GM23338 (cell line): ENCODE measurements around the gene AANAT. TPM values are rescaled to one million over a fixed set of nuclear protein-coding genes. Genes with fewer than 3 reads are reported as not detected.
"Not testable (repeated sequence)": the region's sequence is repeated elsewhere in the genome, so short reads cannot be mapped to it uniquely, and the experiment has no call there.

ENCODE experiments used
- ATAC-seq: fragments of 200-7000 bp; cut with Tn5 transposase; 3 replicates; pipeline ENCODE4 v1.9.1; 2020
- DNase-seq: peaks from one replicate; pipeline ENCODE4 v3.0.0-alpha.2; 2015; ENCODE audit warnings: low spot score
- H2AFZ ChIP-seq: fragments of 200-600 bp; sonication (generic); 2 replicates; pipeline ENCODE4 v1.8.0; 2016; ENCODE audit warnings: antibody characterized with exemption, mild to moderate bottlenecking, moderate library complexity
- H3F3A ChIP-seq: fragments of 200-600 bp; sonication (generic); replicated peaks from 2 replicates; pipeline ENCODE4 v1.8.0; 2017; ENCODE audit warnings: antibody characterized with exemption, mixed run types, low read depth
- H3K27ac ChIP-seq: fragments of 200-600 bp; sonication (generic); 2 replicates; pipeline ENCODE4 v1.6.1; 2016; ENCODE audit warnings: low read depth
- H3K27me3 ChIP-seq: fragments of 200-600 bp; sonication (generic); 2 replicates; pipeline ENCODE4 v1.8.0; 2016; ENCODE audit warnings: mild to moderate bottlenecking, mixed run types, moderate library complexity; ENCODE audit not compliant: insufficient read depth
- H3K36me3 ChIP-seq: fragments of 200-600 bp; sonication (generic); 2 replicates; pipeline ENCODE4 v1.8.0; 2016; ENCODE audit warnings: mild to moderate bottlenecking; ENCODE audit not compliant: insufficient read depth
- H3K4me1 ChIP-seq: fragments of 200-600 bp; sonication (generic); 2 replicates; pipeline ENCODE4 v1.8.0; 2016; ENCODE audit warnings: mild to moderate bottlenecking, moderate library complexity; ENCODE audit not compliant: insufficient read depth
- H3K4me2 ChIP-seq: fragments of 200-600 bp; sonication (generic); 2 replicates; pipeline ENCODE4 v1.7.1; 2017; ENCODE audit warnings: mixed run types
- H3K4me3 ChIP-seq: fragments of 200-600 bp; sonication (generic); 2 replicates; pipeline ENCODE4 v1.6.1; 2016; ENCODE audit warnings: mixed run types
- H3K79me2 ChIP-seq: fragments of 200-600 bp; sonication (generic); replicated peaks from 2 replicates; pipeline ENCODE4 v1.8.0; 2017; ENCODE audit warnings: mild to moderate bottlenecking; ENCODE audit not compliant: insufficient read depth
- H3K9me2 ChIP-seq: fragments of 200-600 bp; sonication (generic); 2 replicates; pipeline ENCODE4 v1.8.0; 2017; ENCODE audit not compliant: insufficient read depth
- H4K20me1 ChIP-seq: fragments of 200-600 bp; sonication (generic); replicated peaks from 2 replicates; pipeline ENCODE4 v1.8.0; 2017; ENCODE audit warnings: mild to moderate bottlenecking; ENCODE audit not compliant: insufficient read depth
- H3K27ac Mint-ChIP-seq: 2 replicates; pipeline ENCODE4 v1.8.0; 2020; ENCODE audit warnings: inconsistent platforms, mild to moderate bottlenecking, moderate library complexity, mixed read lengths
- H3K27me3 Mint-ChIP-seq: 3 replicates; pipeline ENCODE4 v1.8.0; 2022; ENCODE audit warnings: low read depth, mild to moderate bottlenecking, moderate library complexity, mixed read lengths, inconsistent platforms; ENCODE audit not compliant: insufficient read depth, poor library complexity
- H3K36me3 Mint-ChIP-seq: 3 replicates; pipeline ENCODE4 v1.8.0; 2021; ENCODE audit warnings: low read depth, mild to moderate bottlenecking, inconsistent platforms, moderate library complexity, mixed read lengths
- H3K4me1 Mint-ChIP-seq: 3 replicates; pipeline ENCODE4 v1.8.0; 2020; ENCODE audit warnings: mild to moderate bottlenecking, inconsistent platforms, mixed read lengths
- H3K4me3 Mint-ChIP-seq: 3 replicates; pipeline ENCODE4 v1.8.0; 2021; ENCODE audit warnings: moderate library complexity, mild to moderate bottlenecking, inconsistent platforms, mixed read lengths
- H3K9me3 Mint-ChIP-seq: 3 replicates; pipeline ENCODE4 v1.8.0; 2020; ENCODE audit warnings: moderate library complexity, mild to moderate bottlenecking, inconsistent platforms, mixed read lengths
- EZH2phosphoT487 ChIP-seq: fragments of 200-600 bp; sonication (generic); IDR thresholded peaks from one replicate; pipeline ENCODE4 v1.8.1; 2018; ENCODE audit warnings: antibody characterized with exemption; ENCODE audit not compliant: unreplicated experiment
- NANOG ChIP-seq: IDR thresholded peaks from 2 replicates; pipeline ENCODE4 v1.6.1; 2016; ENCODE audit warnings: antibody characterized with exemption, borderline replicate concordance
- REST ChIP-seq: IDR thresholded peaks from one replicate; pipeline ENCODE4 v1.6.1; 2018; ENCODE audit warnings: antibody characterized with exemption; ENCODE audit not compliant: unreplicated experiment
- ZNF331 ChIP-seq: fragments of 250-450 bp; sonication (Bioruptor Pico); IDR thresholded peaks from 2 replicates; pipeline ENCODE4 v1.5.0; 2020; ENCODE audit warnings: low read depth, mild to moderate bottlenecking, moderate library complexity
- polyA plus RNA-seq: library from polyadenylated mRNA; unstranded; fragments of >200 nt; fragmentation: Nextera tagmentation; extraction: Ambion mirVana; gene quantifications from 2 replicates; pipeline ENCODE4 v1.2.1, GENCODE V29; 2016
- total RNA-seq: library from RNA; depleted of rRNA; stranded (reverse); fragments of >200 nt; shearing (Covaris generic); gene quantifications from 2 replicates; pipeline ENCODE4 v1.2.3, GENCODE V29; 2014
- TF ChIP-seq, protein P1 (sequence below), 2 experiments: fragments of 200-600 bp in 1 of 2; sonication (generic) in 1 of 2; conservative IDR thresholded peaks; 2 replicates each; pipeline versions ENCODE4 v1.5.1 to v1.6.1; 2016 to 2017; ENCODE audit warnings: antibody characterized with exemption in 2 of 2, low read depth in 2 of 2, mild to moderate bottlenecking in 2 of 2, moderate library complexity in 1 of 2

AANAT gene
- total and polyA plus RNA-seq, 2 experiments from 2014 or later: 0.28 to 1.0 TPM

GRCh38 chr17:76506408-76507345 is 39.3 kb downstream of the AANAT start:
- peak overlapping the region; percentile 53; the same call in 1 of the 2 replicates for H3K4me2 ChIP-seq
- H3K9me2 ChIP-seq: no peaks in the 10 kb centered on the region
- ATAC-seq: peak; percentile 75
- Mint-ChIP-seq H3K27ac (no peak overlapping the region), H3K36me3 (no peaks in the 10 kb centered on the region), H3K27me3 (peaks cover 15% of the 10 kb centered on the region), H3K9me3 (no peaks in the 10 kb centered on the region), H3K4me3 (peak overlapping the region; percentile 50; the same call in 2 of the 3 replicates), H3K4me1 (peaks cover 14% of the 10 kb centered on the region)
- no peak for TF ChIP-seq EZH2phosphoT487
- TF ChIP-seq, protein P1, sequence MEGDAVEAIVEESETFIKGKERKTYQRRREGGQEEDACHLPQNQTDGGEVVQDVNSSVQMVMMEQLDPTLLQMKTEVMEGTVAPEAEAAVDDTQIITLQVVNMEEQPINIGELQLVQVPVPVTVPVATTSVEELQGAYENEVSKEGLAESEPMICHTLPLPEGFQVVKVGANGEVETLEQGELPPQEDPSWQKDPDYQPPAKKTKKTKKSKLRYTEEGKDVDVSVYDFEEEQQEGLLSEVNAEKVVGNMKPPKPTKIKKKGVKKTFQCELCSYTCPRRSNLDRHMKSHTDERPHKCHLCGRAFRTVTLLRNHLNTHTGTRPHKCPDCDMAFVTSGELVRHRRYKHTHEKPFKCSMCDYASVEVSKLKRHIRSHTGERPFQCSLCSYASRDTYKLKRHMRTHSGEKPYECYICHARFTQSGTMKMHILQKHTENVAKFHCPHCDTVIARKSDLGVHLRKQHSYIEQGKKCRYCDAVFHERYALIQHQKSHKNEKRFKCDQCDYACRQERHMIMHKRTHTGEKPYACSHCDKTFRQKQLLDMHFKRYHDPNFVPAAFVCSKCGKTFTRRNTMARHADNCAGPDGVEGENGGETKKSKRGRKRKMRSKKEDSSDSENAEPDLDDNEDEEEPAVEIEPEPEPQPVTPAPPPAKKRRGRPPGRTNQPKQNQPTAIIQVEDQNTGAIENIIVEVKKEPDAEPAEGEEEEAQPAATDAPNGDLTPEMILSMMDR (conservative IDR thresholded peaks at IDR 0.05; ENCODE audit: low read depth in 2 of 2): peak; percentile 92 to 97
- no peak for TF ChIP-seq ZNF331 (CRISPR knock-in tag)
- peak; percentile 91 for DNase-seq
- H3K36me3 ChIP-seq: no peaks in the 10 kb centered on the region
- peak overlapping the region; percentile 100 for H2AFZ ChIP-seq
- H3K4me3 ChIP-seq: 0 out of 2 replicates have a peak overlapping the region, but pooled peaks have one; percentile 39
- H4K20me1 ChIP-seq: no peaks in the 10 kb centered on the region
- H3K27ac ChIP-seq: no peak overlapping the region
- H3F3A ChIP-seq: no peaks in the 10 kb centered on the region
- no peaks in the 10 kb centered on the region for H3K79me2 ChIP-seq
- H3K27me3 ChIP-seq: no peaks in the 10 kb centered on the region; the same call in 1 of the 2 replicates
- H3K4me1 ChIP-seq: peaks cover 5% of the 10 kb centered on the region; the same call in 1 of the 2 replicates

- ATAC-seq, H3K4me1 ChIP-seq, H3K4me3 ChIP-seq, H3K27me3 ChIP-seq, H3K4me2 ChIP-seq, H3K4me1 Mint-ChIP-seq, H3K27ac ChIP-seq, H3K4me3 Mint-ChIP-seq, H3K36me3 Mint-ChIP-seq, H3F3A ChIP-seq, H3K27ac Mint-ChIP-seq, H2AFZ ChIP-seq, H4K20me1 ChIP-seq, H3K9me2 ChIP-seq, H3K9me3 Mint-ChIP-seq, DNase-seq, H3K36me3 ChIP-seq, H3K79me2 ChIP-seq: not testable (repeated sequence)
- peaks cover 13% of the 10 kb centered on the region for H3K27me3 Mint-ChIP-seq
Observed at GRCh38 chr17:76508472-76509063, 41.2 kb downstream of the AANAT start.

DNA sequence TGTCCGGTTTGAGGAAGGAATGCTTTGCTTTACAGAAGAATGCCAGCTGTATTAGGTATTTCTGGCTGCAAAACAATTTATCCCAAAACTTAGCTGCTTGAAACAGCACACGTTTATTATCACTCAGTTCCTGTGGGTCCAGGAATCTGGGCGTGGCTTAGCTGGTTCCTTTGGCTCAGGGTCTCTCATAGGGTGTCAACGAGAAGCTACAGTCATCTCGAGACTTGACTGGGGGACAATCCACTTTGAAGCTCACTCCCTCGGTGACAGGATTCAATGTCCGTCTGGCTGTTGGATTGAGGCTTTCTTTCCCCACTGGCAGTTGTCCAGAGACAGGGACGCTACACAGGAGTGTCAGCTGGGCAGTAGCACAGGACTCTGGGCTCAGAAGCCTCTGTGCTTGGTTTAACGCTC is 43.4 kb downstream of the AANAT start:
- Histone ChIP-seq H3K27me3 (no peaks in the 10 kb centered on the region; the same call in 1 of the 2 replicates), H3K4me3 (no peak overlapping the region), H3K9me2 (no peaks in the 10 kb centered on the region), H3K79me2 (no peaks in the 10 kb centered on the region), H3K4me2 (no peak overlapping the region), H3F3A (no peaks in the 10 kb centered on the region), H4K20me1 (no peaks in the 10 kb centered on the region), H2AFZ (no peak overlapping the region), H3K4me1 (no peaks in the 10 kb centered on the region; the same call in 1 of the 2 replicates), H3K27ac (no peak overlapping the region), H3K36me3 (no peaks in the 10 kb centered on the region)
- H3K4me3 Mint-ChIP-seq: no peak overlapping the region
- TF ChIP-seq REST (no peak), EZH2phosphoT487 (no peak), NANOG (no peak)
- H3K9me3 Mint-ChIP-seq: no peaks in the 10 kb centered on the region
- H3K36me3 Mint-ChIP-seq: no peaks in the 10 kb centered on the region
- H3K4me1 Mint-ChIP-seq: no peaks in the 10 kb centered on the region; the same call in 1 of the 3 replicates
- H3K27ac Mint-ChIP-seq: no peak overlapping the region
- DNase-seq (no peak), ATAC-seq (no peak)
- peaks cover 11% of the 10 kb centered on the region for H3K27me3 Mint-ChIP-seq
